IMR-90 (cell line): ENCODE data around the gene EME2. TPM values are rescaled to one million over a fixed set of nuclear protein-coding genes. Genes with fewer than 3 reads are reported as not detected.

ENCODE experiments used
- ATAC-seq: fragments of 200-7000 bp; cut with Tn5 transposase; 2 replicates; pipeline ENCODE4 v1.9.1; 2020; ENCODE audit warnings: low read depth, mild to moderate bottlenecking, moderate library complexity
- BruUV-seq: library from RNA; stranded (reverse); fragments of 400-500 nt; replicated peaks from 2 replicates; lab custom pipeline; 2021; lab: Mats Ljungman, UMichigan
- CTCF ChIA-PET: fragments of 300-600 bp; formaldehyde crosslinking; extraction: SDS; loops from one replicate; lab custom pipeline; 2021; ENCODE audit warnings: antibody characterized with exemption; lab: Yijun Ruan, JAX
- POLR2A ChIA-PET: fragments of 300-600 bp; sonication (Branson Sonifier 250); formaldehyde crosslinking; loops from one replicate; lab custom pipeline; 2022; ENCODE audit warnings: antibody characterized with exemption; ENCODE audit not compliant: unreplicated experiment; lab: Charles Lee
- DNase-seq: peaks from one replicate; pipeline ENCODE4 v3.0.0; 2013
- H2AFZ ChIP-seq: replicated peaks from 2 replicates; pipeline ENCODE3; 2013; ENCODE audit warnings: low read length, mild to moderate bottlenecking; ENCODE audit not compliant: poor library complexity
- H2AK5ac ChIP-seq: 2 replicates; pipeline ENCODE4 v1.6.1; 2013; ENCODE audit warnings: low read depth, low read length, inconsistent platforms
- H2AK9ac ChIP-seq: replicated peaks from 2 replicates; pipeline ENCODE3; 2013; ENCODE audit warnings: mild to moderate bottlenecking, low read depth, low read length, moderate library complexity; ENCODE audit not compliant: poor library complexity
- H2BK120ac ChIP-seq: 2 replicates; pipeline ENCODE4 v1.6.1; 2013; ENCODE audit warnings: low read depth, low read length, inconsistent platforms
- H2BK15ac ChIP-seq: 3 replicates; pipeline ENCODE4 v1.6.1; 2013; ENCODE audit warnings: low read depth, low read length, inconsistent platforms
- H2BK20ac ChIP-seq: 2 replicates; pipeline ENCODE4 v1.6.1; 2013; ENCODE audit warnings: low read depth, mild to moderate bottlenecking, inconsistent platforms, low read length, moderate library complexity
- H2BK5ac ChIP-seq: 2 replicates; pipeline ENCODE4 v1.6.1; 2013; ENCODE audit warnings: mild to moderate bottlenecking, low read depth, low read length, inconsistent platforms; ENCODE audit not compliant: poor library complexity, severe bottlenecking
- H3K14ac ChIP-seq: replicated peaks from 2 replicates; pipeline ENCODE4 v1.6.1; 2013; ENCODE audit warnings: low read depth, low read length, inconsistent platforms
- H3K18ac ChIP-seq: 2 replicates; pipeline ENCODE4 v1.6.1; 2013; ENCODE audit warnings: low read depth, low read length, control low read depth
- H3K23ac ChIP-seq: 2 replicates; pipeline ENCODE4 v1.6.1; 2013; ENCODE audit warnings: low read depth, low read length, inconsistent platforms
- H3K27ac ChIP-seq: 2 replicates; pipeline ENCODE4 v1.5.1; 2013; ENCODE audit warnings: mild to moderate bottlenecking, control low read depth, low read length; ENCODE audit not compliant: insufficient read depth
- H3K27me3 ChIP-seq: 2 replicates; pipeline ENCODE4 v1.6.1; 2013; ENCODE audit warnings: low read length; ENCODE audit not compliant: control insufficient read depth, insufficient read depth
- H3K36me3 ChIP-seq: 2 replicates; pipeline ENCODE4 v1.6.1; 2013; ENCODE audit warnings: low read length, mixed read lengths; ENCODE audit not compliant: control insufficient read depth, insufficient read depth
- H3K4ac ChIP-seq: 2 replicates; pipeline ENCODE4 v1.6.1; 2013; ENCODE audit warnings: low read depth, low read length, inconsistent platforms
- H3K4me1 ChIP-seq: 2 replicates; pipeline ENCODE4 v1.6.1; 2013; ENCODE audit warnings: low read length, mixed read lengths; ENCODE audit not compliant: control insufficient read depth, insufficient read depth
- H3K4me2 ChIP-seq: 2 replicates; pipeline ENCODE4 v1.6.1; 2013; ENCODE audit warnings: low read depth, mild to moderate bottlenecking, control low read depth, low read length, moderate library complexity
- H3K4me3 ChIP-seq: 2 replicates; pipeline ENCODE4 v1.5.1; 2013; ENCODE audit warnings: low read depth, mild to moderate bottlenecking, control low read depth, low read length, moderate library complexity; ENCODE audit not compliant: insufficient read depth
- H3K56ac ChIP-seq: 2 replicates; pipeline ENCODE4 v1.6.1; 2013; ENCODE audit warnings: low read length, inconsistent platforms; ENCODE audit not compliant: insufficient read depth; ENCODE audit errors: extremely low read depth
- H3K79me1 ChIP-seq, 2 experiments: 2 replicates each; pipeline ENCODE4 v1.6.1; 2013; ENCODE audit warnings: low read length in 2 of 2, inconsistent platforms in 1 of 2, low read depth in 1 of 2
- H3K9ac ChIP-seq: 2 replicates; pipeline ENCODE4 v1.6.1; 2013; ENCODE audit warnings: low read depth, low read length, control low read depth
- H3K9me1 ChIP-seq: 2 replicates; pipeline ENCODE4 v1.6.1; 2013; ENCODE audit warnings: low read length, inconsistent platforms; ENCODE audit not compliant: insufficient read depth
- H3K9me3 ChIP-seq: 2 replicates; pipeline ENCODE4 v1.6.1; 2013; ENCODE audit warnings: low read length; ENCODE audit not compliant: control insufficient read depth, insufficient read depth
- H4K20me1 ChIP-seq: 2 replicates; pipeline ENCODE4 v1.6.1; 2013; ENCODE audit warnings: low read length, inconsistent platforms; ENCODE audit not compliant: insufficient read depth
- H4K5ac ChIP-seq: 2 replicates; pipeline ENCODE4 v1.6.1; 2013; ENCODE audit warnings: mild to moderate bottlenecking, low read depth, low read length, control low read depth
- H4K8ac ChIP-seq, 2 experiments: 2 replicates each; pipeline ENCODE4 v1.6.1; 2013; ENCODE audit warnings: low read depth in 2 of 2, low read length in 2 of 2, control low read depth in 1 of 2, inconsistent platforms in 1 of 2
- H4K91ac ChIP-seq: 2 replicates; pipeline ENCODE4 v1.6.1; 2013; ENCODE audit warnings: low read depth, low read length, inconsistent platforms; ENCODE audit not compliant: insufficient read depth
- BHLHE40 ChIP-seq: fragments of 150-350 bp; IDR thresholded peaks from 2 replicates; pipeline ENCODE4 v1.6.1; 2016; ENCODE audit warnings: mild to moderate bottlenecking, low read depth, low read length
- CEBPB ChIP-seq: IDR thresholded peaks from 2 replicates; pipeline ENCODE4 v1.6.1; 2012; ENCODE audit warnings: low read depth, low read length, improper control_type of control experiment
- CHD1 ChIP-seq: IDR thresholded peaks from 2 replicates; pipeline ENCODE4 v1.6.1; 2012; ENCODE audit warnings: low read depth, low read length, improper control_type of control experiment
- FOS ChIP-seq: fragments of 150-350 bp; IDR thresholded peaks from 2 replicates; pipeline ENCODE4 v1.6.1; 2016; ENCODE audit warnings: low read depth, low read length
- MAFK ChIP-seq: IDR thresholded peaks from 2 replicates; pipeline ENCODE4 v1.6.1; 2012; ENCODE audit warnings: low read depth, low read length, improper control_type of control experiment
- MAZ ChIP-seq: IDR thresholded peaks from 2 replicates; pipeline ENCODE4 v1.6.1; 2012; ENCODE audit warnings: low read depth, mild to moderate bottlenecking, low read length, improper control_type of control experiment, moderate library complexity, borderline replicate concordance
- MXI1 ChIP-seq: IDR thresholded peaks from 2 replicates; pipeline ENCODE4 v1.6.1; 2012; ENCODE audit warnings: low read depth, mild to moderate bottlenecking, low read length, moderate library complexity, borderline replicate concordance
- NFE2L2 ChIP-seq: fragments of 150-350 bp; IDR thresholded peaks from 2 replicates; pipeline ENCODE4 v1.6.1; 2016; ENCODE audit warnings: low read depth, mild to moderate bottlenecking, low read length
- POLR2A ChIP-seq: IDR thresholded peaks from 2 replicates; pipeline ENCODE4 v1.6.1; 2012; ENCODE audit warnings: mild to moderate bottlenecking, low read depth, low read length
- RAD21 ChIP-seq: IDR thresholded peaks from 2 replicates; pipeline ENCODE4 v1.6.1; 2012; ENCODE audit warnings: low read length, improper control_type of control experiment
- RCOR1 ChIP-seq: IDR thresholded peaks from 2 replicates; pipeline ENCODE4 v1.6.1; 2012; ENCODE audit warnings: mild to moderate bottlenecking, low read length, improper control_type of control experiment; ENCODE audit not compliant: insufficient replicate concordance
- RFX5 ChIP-seq: IDR thresholded peaks from 2 replicates; pipeline ENCODE4 v1.8.0; 2012; ENCODE audit warnings: low read depth, mild to moderate bottlenecking, low read length, moderate library complexity
- WGBS, 2 experiments: methylation state at CpG; one replicate each; pipeline versions ENCODE4 v1.1.5 to v1.1.7; 2013; ENCODE audit warnings: missing lambda C conversion rate in 2 of 2; ENCODE audit not compliant: insufficient read length in 1 of 2; ENCODE audit errors: extremely low coverage in 2 of 2; 5-methylcytosine and 5-hydroxymethylcytosine counted together
- dilution Hi-C: fragments of 300-500 bp; cut with HindIII; formaldehyde crosslinking; loops from one replicate; pipeline ENCODE4 v1.14.3; 2018; ENCODE audit warnings: low sequenced_read_pairs; ENCODE audit not compliant: unreplicated experiment
- in situ Hi-C: fragments of 300-500 bp; cut with MboI; formaldehyde crosslinking; loops from 3 replicates; pipeline ENCODE4 v1.14.3; 2019; ENCODE audit warnings: low sequenced_read_pairs, inconsistent platforms, mixed read lengths
- intact Hi-C: fragments of 100-400 bp; cut with micrococcal nuclease; formaldehyde crosslinking; loops from 2 replicates; pipeline ENCODE4 v1.10.0; 2022
- polyA plus RNA-seq, 3 experiments: library from polyadenylated mRNA; depleted of rRNA; stranded (reverse); fragments of >200 nt; gene quantifications; 2 replicates each; pipeline ENCODE4 v1.2.3, GENCODE V29; 2012; ENCODE audit warnings: low replicate concordance in 1 of 3
- total RNA-seq: library from RNA; depleted of rRNA; stranded (reverse); fragments of >200 nt; gene quantifications from 2 replicates; pipeline ENCODE4 v1.2.3, GENCODE V29; 2012
- TF ChIP-seq, protein P1 (sequence below): fragments of 150-350 bp; IDR thresholded peaks from 2 replicates; pipeline ENCODE4 v1.6.1; 2016; ENCODE audit warnings: low read depth, mild to moderate bottlenecking, low read length, moderate library complexity, borderline replicate concordance
- TF ChIP-seq, protein P2 (sequence below): conservative IDR thresholded peaks from 2 replicates; pipeline ENCODE4 v1.5.1; 2012; ENCODE audit warnings: mild to moderate bottlenecking, low read depth, low read length, improper control_type of control experiment

Gene EME2
- total and polyA plus RNA-seq, 2 of the 4 experiments (the other 2 are of a cell fraction): 1.3 to 9.6 TPM

DNA sequence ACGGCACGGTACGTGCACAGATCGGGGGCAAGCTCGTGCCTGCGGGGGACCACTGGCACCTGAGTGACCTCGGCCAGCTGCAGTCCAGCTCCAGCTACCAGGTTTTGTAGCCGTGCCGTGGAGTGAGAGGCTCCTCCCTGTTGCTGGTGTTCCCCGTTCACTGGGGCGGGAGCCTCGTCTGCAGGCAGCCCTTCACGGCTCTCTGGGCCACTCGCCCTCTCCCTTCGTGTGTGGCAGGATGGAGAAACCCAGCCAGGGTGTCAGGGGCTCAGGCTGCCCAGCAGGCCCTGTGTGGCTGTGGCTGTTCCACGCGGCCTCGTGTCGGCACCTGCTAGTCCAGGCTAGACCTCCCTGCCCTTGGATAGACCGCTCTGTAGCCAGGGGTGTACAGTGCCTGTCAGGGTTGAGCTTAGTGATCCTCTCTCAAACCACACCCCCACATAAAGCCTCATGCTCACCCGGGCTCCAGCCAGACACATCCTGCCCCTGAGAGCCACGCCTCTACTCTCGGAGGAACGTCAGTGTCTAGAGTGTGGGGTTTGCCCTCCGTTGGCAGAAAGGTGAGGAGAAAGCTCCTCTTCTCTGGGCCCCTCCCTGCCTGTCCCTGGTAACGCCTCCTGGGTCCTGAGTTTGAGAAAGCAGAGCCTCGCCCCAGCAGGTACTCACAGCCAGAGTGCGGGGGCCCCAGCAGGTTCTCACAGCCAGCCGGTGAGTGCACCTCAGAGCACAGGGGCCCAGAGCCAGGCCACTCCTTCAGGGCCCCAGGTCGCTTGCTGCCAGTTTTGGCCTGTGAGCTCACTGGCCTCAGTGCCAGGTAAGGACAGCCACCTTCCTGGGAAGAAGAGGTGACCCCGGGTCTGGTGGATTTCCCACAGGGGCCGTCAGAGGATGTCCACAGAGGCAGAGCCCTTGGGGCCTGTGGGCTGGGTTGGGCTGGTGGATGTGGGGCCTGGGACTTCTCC, 29.0 kb upstream of the EME2 start:
- in situ Hi-C loops: no loop called here
- Histone ChIP-seq H3K18ac (no peak overlapping the region), H2BK5ac (no peak overlapping the region), H2BK15ac (no peak overlapping the region), H2BK120ac (no peak overlapping the region), H2BK20ac (no peak overlapping the region), H3K9ac (no peak overlapping the region), H3K4me1 (peaks cover 2% of the 10 kb centered on the region; the same call in 1 of the 2 replicates), H2AK5ac (no peak overlapping the region), H3K79me1 (peaks cover 24 to 56% of the 10 kb centered on the region in 2 experiments), H3K14ac (no peak overlapping the region), H3K23ac (no peak overlapping the region), H3K9me1 (peaks cover 6% of the 10 kb centered on the region), H4K20me1 (peaks cover 32% of the 10 kb centered on the region), H3K4me3 (no peak overlapping the region), H4K91ac (no peak overlapping the region), H3K4ac (no peak overlapping the region), H3K36me3 (peaks cover 51% of the 10 kb centered on the region), H4K5ac (no peak overlapping the region), H2AK9ac (peak overlapping the region; percentile 13), H2AFZ (peak overlapping the region; percentile 11), H3K27me3 (no peaks in the 10 kb centered on the region), H3K4me2 (no peak overlapping the region), H4K8ac (no peak overlapping the region), H3K9me3 (no peaks in the 10 kb centered on the region), H3K27ac (no peak overlapping the region), H3K56ac (no peak overlapping the region)
- ChIA-PET POLR2A (no interaction called here), CTCF (no interaction called here)
- ATAC-seq: no peak
- TSS peak; percentile 39 for BruUV-seq
- 96% methylated on average over 17 of the region's 32 CpGs; no CpG with 5 or more reads in 1 of the 2 experiments for WGBS, 2 experiments
- dilution Hi-C loops: no loop called here
- no peak for DNase-seq
- intact Hi-C loops: no loop called here
- TF ChIP-seq CHD1: no peak
- no peak for TF ChIP-seq MAZ
- no peak for TF ChIP-seq POLR2A
- TF ChIP-seq MAFK: no peak
- TF ChIP-seq NFE2L2: no peak
- no peak for TF ChIP-seq MXI1
- TF ChIP-seq FOS: no peak
- no peak for TF ChIP-seq RAD21
- no peak for TF ChIP-seq CEBPB
- TF ChIP-seq RFX5: no peak
- TF ChIP-seq BHLHE40: no peak
- no peak for TF ChIP-seq RCOR1
- TF ChIP-seq, protein P1, sequence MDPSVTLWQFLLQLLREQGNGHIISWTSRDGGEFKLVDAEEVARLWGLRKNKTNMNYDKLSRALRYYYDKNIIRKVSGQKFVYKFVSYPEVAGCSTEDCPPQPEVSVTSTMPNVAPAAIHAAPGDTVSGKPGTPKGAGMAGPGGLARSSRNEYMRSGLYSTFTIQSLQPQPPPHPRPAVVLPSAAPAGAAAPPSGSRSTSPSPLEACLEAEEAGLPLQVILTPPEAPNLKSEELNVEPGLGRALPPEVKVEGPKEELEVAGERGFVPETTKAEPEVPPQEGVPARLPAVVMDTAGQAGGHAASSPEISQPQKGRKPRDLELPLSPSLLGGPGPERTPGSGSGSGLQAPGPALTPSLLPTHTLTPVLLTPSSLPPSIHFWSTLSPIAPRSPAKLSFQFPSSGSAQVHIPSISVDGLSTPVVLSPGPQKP: no peak
- TF ChIP-seq, protein P2, sequence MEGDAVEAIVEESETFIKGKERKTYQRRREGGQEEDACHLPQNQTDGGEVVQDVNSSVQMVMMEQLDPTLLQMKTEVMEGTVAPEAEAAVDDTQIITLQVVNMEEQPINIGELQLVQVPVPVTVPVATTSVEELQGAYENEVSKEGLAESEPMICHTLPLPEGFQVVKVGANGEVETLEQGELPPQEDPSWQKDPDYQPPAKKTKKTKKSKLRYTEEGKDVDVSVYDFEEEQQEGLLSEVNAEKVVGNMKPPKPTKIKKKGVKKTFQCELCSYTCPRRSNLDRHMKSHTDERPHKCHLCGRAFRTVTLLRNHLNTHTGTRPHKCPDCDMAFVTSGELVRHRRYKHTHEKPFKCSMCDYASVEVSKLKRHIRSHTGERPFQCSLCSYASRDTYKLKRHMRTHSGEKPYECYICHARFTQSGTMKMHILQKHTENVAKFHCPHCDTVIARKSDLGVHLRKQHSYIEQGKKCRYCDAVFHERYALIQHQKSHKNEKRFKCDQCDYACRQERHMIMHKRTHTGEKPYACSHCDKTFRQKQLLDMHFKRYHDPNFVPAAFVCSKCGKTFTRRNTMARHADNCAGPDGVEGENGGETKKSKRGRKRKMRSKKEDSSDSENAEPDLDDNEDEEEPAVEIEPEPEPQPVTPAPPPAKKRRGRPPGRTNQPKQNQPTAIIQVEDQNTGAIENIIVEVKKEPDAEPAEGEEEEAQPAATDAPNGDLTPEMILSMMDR: no peak
